Measurements from ENCODE around the gene CDX2.

CDX2 gene

DNA sequence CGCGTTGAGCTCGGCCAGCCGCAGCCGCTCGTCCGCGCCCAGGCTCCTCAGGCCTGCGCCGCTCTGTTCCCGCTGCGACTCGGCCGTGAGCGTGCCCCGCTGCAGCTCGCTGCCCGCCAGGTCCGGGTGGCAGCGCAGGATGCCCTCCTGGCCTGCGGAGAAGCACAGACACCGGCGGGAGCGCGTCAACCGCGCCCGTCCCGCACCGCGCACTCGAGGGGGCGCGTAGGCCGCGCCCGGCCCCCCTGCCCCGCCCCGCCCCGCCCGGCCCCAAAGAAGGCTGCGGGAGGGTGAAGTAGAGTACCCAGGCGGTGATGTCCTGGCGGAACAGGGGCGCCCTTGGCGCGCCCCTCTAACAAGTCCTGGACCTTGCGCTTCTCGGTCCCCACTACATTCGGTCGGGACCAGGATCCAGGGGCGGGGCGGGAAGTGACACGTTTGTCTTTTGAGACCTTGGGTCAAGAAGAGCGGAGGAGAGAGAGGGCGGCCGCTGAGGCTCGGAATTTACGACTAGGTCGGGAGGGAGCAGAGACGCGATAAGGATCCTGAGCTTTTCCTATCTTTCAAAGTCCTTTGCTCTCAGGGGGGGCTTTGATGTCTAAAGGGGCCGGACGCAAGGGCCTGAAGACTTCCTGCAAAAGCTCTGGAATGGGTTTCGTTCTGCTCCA, 9.3 kb upstream of the CDX2 start:
- no peak for DNase-seq (ENCODE audit: low read depth)

DNA sequence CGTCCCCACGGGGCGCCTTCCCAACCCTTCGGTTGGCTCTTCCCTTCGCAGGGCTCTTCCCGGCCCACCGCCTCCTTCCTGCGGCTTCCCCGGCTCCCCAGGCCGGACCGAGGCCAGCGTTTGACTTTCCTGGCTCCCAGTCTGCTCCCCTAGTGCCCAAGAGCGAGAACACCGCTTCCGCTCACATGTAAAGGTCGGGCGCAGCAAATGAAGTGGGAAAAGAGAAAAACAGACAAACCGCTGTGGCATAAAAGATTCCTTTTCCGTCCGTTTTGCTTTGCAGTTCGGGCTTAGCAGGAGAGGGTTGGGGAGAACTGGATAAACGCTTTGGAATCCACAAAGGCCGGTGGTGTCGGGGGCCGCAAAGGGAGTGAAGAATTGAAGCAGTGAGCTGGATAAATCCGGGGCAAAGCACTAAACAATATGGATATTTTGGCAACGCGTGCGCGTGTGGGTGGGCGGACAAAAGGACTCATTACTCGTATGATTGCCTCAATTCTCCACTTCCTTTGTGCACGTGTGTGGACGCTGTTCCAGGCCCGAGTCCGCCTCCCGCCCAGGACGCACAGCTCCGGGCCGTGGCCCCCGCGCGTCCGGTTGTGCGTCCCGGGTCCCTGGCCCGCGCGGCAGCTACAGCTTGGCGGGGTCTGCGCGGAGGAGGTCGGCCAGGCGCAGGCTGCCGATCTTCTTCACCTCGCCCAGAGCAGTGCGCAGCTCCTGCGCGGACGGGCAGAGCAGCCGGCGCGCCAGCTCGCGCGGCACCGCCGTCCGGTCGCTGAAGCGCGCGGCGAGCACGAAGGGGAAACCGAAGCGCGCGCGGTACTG, 8.6 kb upstream of the CDX2 start:
- no peak for DNase-seq (ENCODE audit: low read depth)

GRCh38 chr13:27976362-27977091, 7.4 kb upstream of the CDX2 start:
- DNase-seq (ENCODE audit: low read depth): no peak

DNA sequence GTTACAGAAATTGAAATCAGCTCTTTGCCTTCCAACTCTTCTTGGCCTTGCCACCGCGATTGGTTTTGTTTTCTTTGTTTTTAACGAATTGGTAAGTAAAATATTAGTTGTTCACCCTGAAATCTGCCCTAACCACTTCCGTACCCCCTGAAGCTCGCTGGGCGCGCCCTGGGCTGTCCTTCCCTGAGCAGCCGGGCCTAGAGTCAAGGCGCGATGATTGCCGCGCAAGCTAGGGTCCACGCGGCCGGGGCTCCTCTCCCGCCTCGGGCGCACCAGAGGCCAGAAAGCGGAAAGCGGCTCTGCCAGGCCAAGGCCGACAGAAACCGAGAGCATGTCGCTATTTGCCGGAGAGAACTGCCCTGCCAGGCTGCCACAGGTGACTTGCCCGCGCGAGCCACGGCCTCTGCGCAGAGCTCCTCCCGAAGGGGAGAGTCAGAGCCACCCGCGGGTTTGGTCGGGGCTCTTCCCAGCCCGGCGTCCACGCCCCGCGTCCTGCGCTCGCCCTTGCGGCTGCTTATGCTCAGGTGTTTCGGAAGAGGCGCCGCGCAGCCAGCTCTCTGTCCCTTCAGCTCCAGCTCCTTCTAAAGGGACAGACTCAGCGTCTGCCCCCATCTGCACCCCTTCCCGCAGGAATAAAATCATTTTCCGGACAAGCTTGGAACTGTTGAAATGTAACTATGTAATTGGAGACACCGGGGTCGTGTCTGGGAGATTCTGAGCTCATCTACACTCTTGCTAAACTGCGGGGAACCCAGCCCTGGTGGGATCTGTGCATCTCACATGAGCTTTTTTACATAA, 6.6 kb upstream of the CDX2 start:
- no peak for DNase-seq (ENCODE audit: low read depth)

GRCh38 chr13:27973961-27974662, 5.0 kb upstream of the CDX2 start:
- DNase-seq (ENCODE audit: low read depth): no peak

DNA sequence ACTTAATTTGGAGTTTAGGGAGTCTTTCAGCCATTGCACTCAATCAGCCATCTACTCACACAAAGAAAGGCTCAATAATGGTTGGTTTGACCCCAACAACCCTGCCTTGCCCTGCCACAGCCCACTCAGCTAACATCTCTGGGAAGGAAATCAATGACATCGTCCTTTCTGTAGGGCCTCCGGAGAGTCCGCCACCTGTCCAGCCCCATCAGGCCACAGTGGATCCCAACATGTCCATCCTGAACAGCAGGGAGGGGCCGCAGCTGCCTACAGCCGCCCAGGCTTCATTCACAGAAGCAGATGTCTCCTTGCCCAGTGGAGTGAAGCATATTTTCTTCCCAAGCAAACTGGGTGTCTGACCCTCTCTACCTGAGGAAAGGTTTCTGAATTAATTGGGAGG, 4.2 kb upstream of the CDX2 start:
- no peak for DNase-seq (ENCODE audit: low read depth)

- no peak for DNase-seq (ENCODE audit: low read depth)
Observed at GRCh38 chr13:27972478-27972820, 3.3 kb upstream of the CDX2 start.

DNA sequence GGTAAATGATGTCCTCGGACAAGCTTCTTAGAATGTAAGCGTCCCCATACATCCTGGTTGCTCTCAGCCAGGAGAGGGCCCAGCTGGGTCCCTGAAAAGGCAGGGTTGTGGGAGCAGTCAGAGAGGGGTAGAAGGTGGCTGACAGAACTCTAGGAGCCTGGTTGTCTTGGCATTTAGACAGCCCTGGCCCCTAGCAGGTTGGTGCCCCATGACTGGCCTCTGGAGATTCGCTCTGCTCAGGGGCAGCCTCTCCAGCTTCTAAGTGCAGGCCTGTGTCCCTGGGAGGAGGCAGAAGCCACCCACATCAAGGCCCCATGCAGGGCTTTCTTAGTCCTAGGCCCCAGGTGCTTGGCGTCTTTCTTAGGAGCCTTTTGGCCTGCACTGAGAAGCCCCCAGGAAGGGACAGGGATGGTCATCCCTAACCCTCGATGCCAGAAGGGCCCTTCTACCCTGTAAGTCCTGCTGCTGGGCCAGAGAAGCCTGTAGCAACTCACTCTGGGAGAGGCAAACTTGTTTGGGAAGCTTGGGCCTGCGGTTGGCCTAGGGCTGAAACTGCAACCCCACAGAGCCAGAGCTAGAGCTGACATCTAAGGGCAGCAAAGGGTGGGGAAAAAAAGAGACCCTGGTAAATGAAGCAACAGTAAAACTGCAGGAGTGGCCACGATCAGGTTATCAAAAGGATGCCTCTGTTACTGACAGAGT, 2.8 kb upstream of the CDX2 start:
- DNase-seq (ENCODE audit: low read depth): no peak

DNA sequence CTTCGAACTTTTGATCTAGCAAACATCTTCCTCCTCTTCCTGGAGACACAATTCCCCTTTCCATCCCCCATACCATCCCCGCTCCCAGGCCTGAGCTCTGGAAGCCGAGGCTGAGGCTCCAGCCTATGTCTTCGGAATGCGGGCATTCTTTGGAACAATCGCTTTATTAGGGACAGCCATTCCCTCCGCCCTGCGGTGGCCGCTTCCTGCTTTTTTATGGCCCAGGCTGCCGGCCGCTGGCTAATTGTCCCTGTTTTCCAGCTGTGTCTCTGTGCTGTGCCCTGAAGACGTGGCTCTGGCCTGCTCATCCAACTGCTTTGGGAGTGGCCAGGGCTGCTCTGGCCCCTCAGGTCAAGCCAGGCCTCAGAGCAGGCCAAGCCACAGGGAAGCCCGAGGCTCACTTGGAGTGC, 2.1 kb upstream of the CDX2 start:
- no peak for DNase-seq (ENCODE audit: low read depth)

GRCh38 chr13:27970382-27971235, 1.5 kb upstream of the CDX2 start:
- no peak for DNase-seq (ENCODE audit: low read depth)

GRCh38 chr13:27969866-27970229, 733 bp upstream of the CDX2 start:
- DNase-seq (ENCODE audit: low read depth): no peak

GRCh38 chr13:27968316-27969081, 616 bp downstream of the CDX2 start:
- no peak for DNase-seq (ENCODE audit: low read depth)

DNA sequence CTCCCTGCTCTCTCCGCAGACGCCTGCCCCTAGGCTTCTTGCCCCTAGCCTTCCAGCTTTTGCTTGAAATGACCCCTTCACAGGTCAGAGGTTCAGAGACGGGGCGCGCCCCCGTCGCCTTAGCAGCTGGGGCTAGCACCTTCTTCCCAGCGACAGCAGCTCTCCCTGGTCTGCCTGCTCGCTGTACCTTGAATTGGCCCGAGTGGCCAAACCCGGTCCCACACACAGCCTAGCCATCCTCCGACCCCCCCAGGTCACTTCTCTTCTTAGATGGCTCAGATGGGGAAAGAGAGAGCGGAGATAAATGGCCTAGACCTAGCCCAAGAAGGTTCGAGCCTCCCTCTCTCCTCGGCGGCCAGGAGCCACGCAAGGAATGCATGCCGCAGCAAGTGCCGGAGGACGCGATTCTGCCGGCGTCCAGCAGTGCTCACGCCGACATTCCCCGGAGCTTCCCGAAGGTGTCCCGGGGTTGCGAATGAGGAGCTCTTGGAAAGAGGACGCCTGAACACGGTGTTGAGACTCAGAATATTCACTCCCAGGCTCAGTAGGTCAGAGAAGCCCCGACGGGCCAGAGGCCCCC, 1.3 kb downstream of the CDX2 start:
- DNase-seq (ENCODE audit: low read depth): no peak

DNA sequence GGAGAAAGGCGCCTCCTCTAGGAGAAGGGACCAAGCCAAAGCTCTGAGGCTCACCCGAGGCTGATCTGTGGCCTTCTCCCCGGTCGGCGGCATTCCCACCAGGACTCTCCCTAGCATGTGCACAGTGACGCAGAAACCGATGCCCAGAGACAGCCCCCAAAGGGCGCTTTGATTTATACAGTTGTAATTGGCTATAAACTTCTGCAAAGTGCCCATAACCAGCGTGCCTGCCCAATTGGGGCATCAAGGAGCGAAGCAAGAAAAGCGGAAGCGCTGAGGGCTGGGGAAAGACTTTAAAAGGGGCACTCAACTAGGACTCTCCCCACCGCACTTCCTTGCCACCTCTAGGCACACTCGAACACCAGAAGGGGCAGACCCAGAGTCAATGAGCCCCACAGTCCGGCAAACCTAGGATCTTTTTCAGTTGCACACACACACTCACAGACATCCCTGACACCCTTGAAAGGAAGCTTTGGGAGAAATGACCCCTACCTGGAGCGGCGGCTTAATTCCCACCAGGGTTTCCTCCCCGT, 1.8 kb downstream of the CDX2 start:
- no peak for DNase-seq (ENCODE audit: low read depth)

DNA sequence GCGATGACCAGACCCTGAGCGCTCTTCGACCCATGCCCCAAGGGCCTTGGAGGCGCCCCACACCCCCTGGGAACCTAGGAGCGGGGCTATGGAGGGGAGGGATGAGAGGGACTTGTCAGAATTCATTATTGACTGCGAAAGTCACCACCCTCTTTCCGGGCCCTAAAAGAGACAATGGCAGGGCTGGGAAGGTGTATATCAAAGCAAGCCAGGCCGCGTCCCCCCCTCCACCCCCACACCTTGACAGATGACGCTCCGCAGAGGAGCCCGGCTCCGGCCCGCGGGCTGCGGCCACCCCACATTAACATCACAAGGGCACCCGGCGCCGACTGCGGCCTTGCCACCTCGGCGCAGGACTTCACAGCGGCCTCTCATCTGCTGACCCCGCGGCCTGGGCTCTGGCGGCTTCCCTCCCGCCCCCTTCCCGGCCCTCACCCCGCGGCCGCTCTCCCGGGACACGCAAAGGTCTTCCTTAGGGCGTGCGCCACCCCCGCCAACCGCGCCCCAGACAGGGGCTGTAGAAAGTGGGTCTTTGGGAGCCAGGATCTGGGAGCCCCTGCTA, 2.4 kb downstream of the CDX2 start:
- DNase-seq (ENCODE audit: low read depth): no peak

DNA sequence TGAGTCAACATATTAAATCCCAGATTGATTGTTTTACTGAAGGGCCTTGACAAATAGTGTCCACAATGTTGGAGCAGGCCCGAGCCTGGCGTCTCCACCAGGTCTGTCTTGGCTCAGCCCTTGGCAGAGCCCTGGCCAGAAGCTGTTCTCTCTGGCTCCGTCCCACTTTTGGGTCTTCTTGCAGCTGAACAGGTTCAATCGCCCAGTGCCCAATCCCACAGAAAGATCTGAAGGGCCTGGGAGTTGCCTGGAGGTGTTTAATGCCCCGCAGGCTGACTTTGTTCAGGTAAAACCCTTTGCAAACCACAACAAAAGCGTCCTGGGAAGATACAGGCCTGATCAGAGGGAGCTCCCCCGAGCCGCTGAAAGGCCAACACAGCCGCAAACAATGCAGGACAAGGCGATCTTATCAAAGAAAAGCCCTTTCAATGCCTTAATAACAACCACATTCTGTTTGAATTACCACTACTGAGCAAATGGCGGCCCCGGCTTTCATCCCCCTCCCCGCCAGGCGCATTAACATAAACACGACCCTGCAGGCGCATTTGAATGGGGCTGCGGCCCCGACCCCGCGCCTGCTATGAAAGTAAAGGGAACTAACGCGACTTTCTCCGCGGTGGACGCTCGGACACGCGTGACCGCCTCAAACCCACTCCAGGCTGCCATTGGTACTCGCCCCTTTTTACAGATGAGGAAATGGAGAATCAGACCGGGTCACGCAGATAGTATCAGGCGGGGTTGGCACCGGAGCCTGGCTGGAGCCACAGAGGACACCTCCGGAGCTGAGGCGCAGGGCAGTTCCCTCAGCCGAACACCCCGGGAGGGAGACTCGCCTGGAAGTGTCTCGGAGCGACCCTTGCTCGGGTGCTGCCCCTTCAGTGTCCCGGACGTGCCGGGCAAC, 3.1 kb downstream of the CDX2 start:
- no peak for DNase-seq (ENCODE audit: low read depth)

DNA sequence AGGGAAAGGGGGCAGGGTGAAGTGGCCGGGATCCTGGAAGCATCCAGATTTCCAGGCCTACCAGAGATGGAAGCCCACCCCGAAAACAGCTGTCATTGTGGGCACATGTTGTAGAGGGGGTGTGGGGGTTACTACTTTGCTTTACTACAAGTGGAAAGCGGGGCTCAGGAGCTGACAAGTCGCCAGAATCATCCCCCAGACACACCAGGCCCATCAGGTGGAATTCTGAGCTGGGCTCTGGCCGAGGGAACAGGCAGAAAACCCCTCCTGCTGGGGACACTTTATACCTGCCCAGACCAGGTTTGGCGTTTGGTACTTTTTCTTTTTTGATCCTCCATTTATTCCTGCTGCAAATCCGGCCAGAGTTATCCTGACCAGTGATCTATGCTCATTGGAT, 3.8 kb downstream of the CDX2 start:
- no peak for DNase-seq (ENCODE audit: low read depth)

Measured in stimulated activated CD8-positive, alpha-beta memory T cell treated with anti-CD3 and anti-CD28 coated beads, Interleukin-15, amount 100 ng/mL, for 1 hour (primary cell).